Colonic mucosa (tissue), 4 donors: ENCODE measurements around the gene AREL1. TPM values are rescaled to one million over a fixed set of nuclear protein-coding genes. Genes with fewer than 3 reads are reported as not detected.

Experiments used
- DNase-seq: peaks from one replicate; pipeline ENCODE4 v3.0.0-alpha.2; 2020
- H3K27ac ChIP-seq: fragments of 200-600 bp; one replicate; pipeline ENCODE4 v1.8.0; 2021
- H3K27me3 ChIP-seq: fragments of 200-600 bp; one replicate; pipeline ENCODE4 v1.8.0; 2021
- H3K36me3 ChIP-seq: fragments of 200-600 bp; one replicate; pipeline ENCODE4 v1.8.0; 2021
- H3K4me1 ChIP-seq: fragments of 200-600 bp; one replicate; pipeline ENCODE4 v1.8.0; 2021; ENCODE audit warnings: mild to moderate bottlenecking
- H3K4me3 ChIP-seq: fragments of 200-600 bp; one replicate; pipeline ENCODE4 v1.8.0; 2021
- H3K9ac ChIP-seq, 2 donors: one replicate each; pipeline ENCODE4 v1.7.0; 2013; ENCODE audit warnings: control low read depth in 2 of 2, low read depth in 2 of 2, low read length in 2 of 2
- H3K9me3 ChIP-seq: fragments of 200-600 bp; one replicate; pipeline ENCODE4 v1.8.0; 2021
- intact Hi-C: fragments of 100-400 bp; cut with DNase I; formaldehyde crosslinking; loops from one replicate; pipeline ENCODE4 v1.14.1; 2022
- total RNA-seq, 2 donors: library from RNA; stranded (reverse); fragmentation: NEBNext Ultra II Directional in 1 of 2; extraction: Animal tissue kit (Norgen Biotek cat#: 25700) in 1 of 2; gene quantifications; one replicate each; pipeline ENCODE4 v1.2.1, GENCODE V29; 2021
- TF ChIP-seq, protein P1 (sequence below): fragments of 200-600 bp; IDR thresholded peaks from one replicate; pipeline ENCODE4 v1.8.0; 2022; ENCODE audit warnings: antibody characterized with exemption, mild to moderate bottlenecking
- donor health status: healthy.
- donor health status: DM: no; HTN: no; CAD: no.
- donor health status: DM: no; HTN: no; CAD: no.

AREL1 gene
- total RNA-seq, 2 donors from 2014 or later, result 37.2 to 37.5 TPM

- no peak overlapping the region for H3K9ac ChIP-seq
- H3K4me3 ChIP-seq, result no peak overlapping the region
- H3K27me3 ChIP-seq, result no peaks in the 10 kb centered on the region
- TF ChIP-seq, protein P1, sequence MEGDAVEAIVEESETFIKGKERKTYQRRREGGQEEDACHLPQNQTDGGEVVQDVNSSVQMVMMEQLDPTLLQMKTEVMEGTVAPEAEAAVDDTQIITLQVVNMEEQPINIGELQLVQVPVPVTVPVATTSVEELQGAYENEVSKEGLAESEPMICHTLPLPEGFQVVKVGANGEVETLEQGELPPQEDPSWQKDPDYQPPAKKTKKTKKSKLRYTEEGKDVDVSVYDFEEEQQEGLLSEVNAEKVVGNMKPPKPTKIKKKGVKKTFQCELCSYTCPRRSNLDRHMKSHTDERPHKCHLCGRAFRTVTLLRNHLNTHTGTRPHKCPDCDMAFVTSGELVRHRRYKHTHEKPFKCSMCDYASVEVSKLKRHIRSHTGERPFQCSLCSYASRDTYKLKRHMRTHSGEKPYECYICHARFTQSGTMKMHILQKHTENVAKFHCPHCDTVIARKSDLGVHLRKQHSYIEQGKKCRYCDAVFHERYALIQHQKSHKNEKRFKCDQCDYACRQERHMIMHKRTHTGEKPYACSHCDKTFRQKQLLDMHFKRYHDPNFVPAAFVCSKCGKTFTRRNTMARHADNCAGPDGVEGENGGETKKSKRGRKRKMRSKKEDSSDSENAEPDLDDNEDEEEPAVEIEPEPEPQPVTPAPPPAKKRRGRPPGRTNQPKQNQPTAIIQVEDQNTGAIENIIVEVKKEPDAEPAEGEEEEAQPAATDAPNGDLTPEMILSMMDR, result no peak
- DNase-seq, result no peak
- no peaks in the 10 kb centered on the region for H3K9me3 ChIP-seq
- no peaks in the 10 kb centered on the region for H3K4me1 ChIP-seq
- H3K27ac ChIP-seq, result no peak overlapping the region
- H3K36me3 ChIP-seq, result no peaks in the 10 kb centered on the region
- intact Hi-C loops, result no loop called here
Measured at GRCh38 chr14:74636424-74637177, 76.3 kb downstream of the AREL1 start.

- intact Hi-C loops, result no loop called here
- Histone ChIP-seq H3K27ac (no peak overlapping the region), H3K27me3 (no peaks in the 10 kb centered on the region), H3K4me1 (no peaks in the 10 kb centered on the region), H3K4me3 (no peak overlapping the region), H3K9me3 (no peaks in the 10 kb centered on the region), H3K36me3 (no peaks in the 10 kb centered on the region), H3K9ac (no peak overlapping the region)
- TF ChIP-seq, protein P1, result no peak
- no peak for DNase-seq
Measured at GRCh38 chr14:74635847-74636246, 77.0 kb downstream of the AREL1 start.

GRCh38 chr14:74634964-74635363 is 77.9 kb downstream of the AREL1 start:
- Histone ChIP-seq H3K4me1 (no peaks in the 10 kb centered on the region), H3K27me3 (no peaks in the 10 kb centered on the region), H3K9me3 (no peaks in the 10 kb centered on the region), H3K27ac (no peak overlapping the region), H3K4me3 (no peak overlapping the region), H3K36me3 (no peaks in the 10 kb centered on the region), H3K9ac (no peak overlapping the region)
- DNase-seq, result no peak
- TF ChIP-seq, protein P1, result no peak
- intact Hi-C loops, result no loop called here

DNA sequence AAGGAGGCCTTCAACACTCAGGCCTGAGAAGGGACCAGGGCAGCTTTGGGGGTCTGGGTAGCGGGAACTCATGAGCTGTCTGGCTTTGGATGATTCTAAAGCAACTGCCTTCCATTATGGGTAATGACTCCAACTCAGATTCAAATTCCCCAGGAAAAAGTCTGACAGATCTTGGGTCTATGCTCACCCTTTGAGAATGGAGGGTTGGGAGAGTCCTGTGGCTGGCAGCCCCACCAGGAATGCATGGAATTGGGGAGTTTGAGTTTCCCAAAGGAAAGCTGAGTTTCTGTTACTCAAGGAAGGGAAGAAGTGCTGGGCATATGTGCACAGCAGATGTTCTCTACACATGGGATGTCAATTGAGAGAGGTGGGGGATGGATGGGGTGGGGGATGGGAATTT is 78.4 kb downstream of the AREL1 start:
- Histone ChIP-seq H3K4me1 (no peaks in the 10 kb centered on the region), H3K27ac (no peak overlapping the region)
- intact Hi-C loops, result no loop called here

GRCh38 chr14:74630881-74631690 is 81.8 kb downstream of the AREL1 start:
- intact Hi-C loops, result no loop called here
- DNase-seq, result no peak
- Histone ChIP-seq H3K36me3 (no peaks in the 10 kb centered on the region), H3K4me1 (no peaks in the 10 kb centered on the region), H3K27me3 (no peaks in the 10 kb centered on the region), H3K9ac (no peak overlapping the region), H3K27ac (no peak overlapping the region), H3K4me3 (no peak overlapping the region), H3K9me3 (no peaks in the 10 kb centered on the region)
- TF ChIP-seq, protein P1, result no peak

More for the DNA sequence above, 78.4 kb downstream of the AREL1 start:
- H3K27me3 ChIP-seq, result no peaks in the 10 kb centered on the region
- no peak for DNase-seq
- no peak overlapping the region for H3K9ac ChIP-seq
- H3K36me3 ChIP-seq, result no peaks in the 10 kb centered on the region
- TF ChIP-seq, protein P1, result no peak
- H3K4me3 ChIP-seq, result no peak overlapping the region
- H3K9me3 ChIP-seq, result no peaks in the 10 kb centered on the region
